Mucosa of rectum (tissue), 2 donors: ENCODE measurements around the gene RPL39L.

Experiments used
- H3K27ac ChIP-seq, 2 donors: one replicate each; pipeline ENCODE4 v1.7.0; 2013; ENCODE audit warnings: inconsistent platforms in 2 of 2, low read depth in 2 of 2, low read length in 2 of 2
- H3K27me3 ChIP-seq, 2 donors: one replicate each; pipeline ENCODE4 v1.7.0; 2013; ENCODE audit warnings: low read length in 2 of 2; ENCODE audit not compliant: control insufficient read depth in 2 of 2, insufficient read depth in 2 of 2
- H3K36me3 ChIP-seq, 2 donors: one replicate each; pipeline ENCODE4 v1.7.0; 2013; ENCODE audit warnings: low read length in 2 of 2; ENCODE audit not compliant: control insufficient read depth in 2 of 2, insufficient read depth in 2 of 2
- H3K4me1 ChIP-seq, 2 donors: one replicate each; pipeline ENCODE4 v1.7.0; 2013; ENCODE audit warnings: low read length in 2 of 2, mild to moderate bottlenecking in 1 of 2; ENCODE audit not compliant: control insufficient read depth in 2 of 2, insufficient read depth in 2 of 2
- H3K4me3 ChIP-seq, 2 donors: one replicate each; pipeline ENCODE4 v1.7.0; 2013; ENCODE audit warnings: low read length in 2 of 2
- H3K9ac ChIP-seq, 2 donors: one replicate each; pipeline ENCODE4 v1.7.0; 2013; ENCODE audit warnings: low read length in 2 of 2, low read depth in 1 of 2, mild to moderate bottlenecking in 1 of 2
- H3K9me3 ChIP-seq, 2 donors: one replicate each; pipeline ENCODE4 v1.7.0; 2013; ENCODE audit warnings: low read length in 2 of 2; ENCODE audit not compliant: control insufficient read depth in 2 of 2
- donor health status: healthy.
- donor health status: Normal muscosa, but diverticular disease.

RPL39L gene

DNA sequence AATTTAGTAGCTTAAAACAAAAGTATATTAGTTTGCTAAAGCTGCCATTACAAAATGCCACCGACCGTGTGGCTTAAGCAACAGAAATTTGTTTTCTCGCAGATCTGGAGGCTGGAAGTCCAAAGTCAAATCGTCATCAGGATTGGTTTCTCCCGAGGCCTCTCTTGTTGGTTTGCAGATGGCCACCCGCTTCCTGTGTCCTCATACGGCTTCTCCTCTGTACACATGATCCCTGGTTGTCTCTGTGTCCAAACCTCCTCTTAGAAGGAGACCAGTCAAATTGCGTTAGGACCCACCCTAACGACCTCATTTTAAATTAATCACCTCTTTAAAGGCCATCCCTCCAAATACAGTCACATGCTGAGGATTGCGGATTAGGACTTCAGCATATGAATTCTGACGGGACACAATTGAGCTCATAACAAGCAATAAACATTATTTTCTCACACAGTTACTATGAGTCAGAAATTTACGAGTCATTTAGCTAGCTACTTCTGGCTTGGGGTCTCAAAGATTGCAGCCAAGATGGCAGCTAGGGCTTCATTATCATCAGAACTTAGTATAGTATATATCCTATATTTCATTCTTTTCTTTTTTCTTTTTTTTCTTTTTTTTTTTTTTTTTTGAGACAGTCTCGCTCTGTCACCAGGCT, 58.4 kb downstream of the RPL39L start:
- Histone ChIP-seq H3K4me3 (no peak overlapping the region), H3K4me1 (no peaks in the 10 kb centered on the region), H3K27me3 (no peaks in the 10 kb centered on the region), H3K9me3 (no peaks in the 10 kb centered on the region), H3K9ac (no peak overlapping the region), H3K27ac (no peak overlapping the region), H3K36me3 (peaks cover 8 to 19% of the 10 kb centered on the region in 2 donors)

DNA sequence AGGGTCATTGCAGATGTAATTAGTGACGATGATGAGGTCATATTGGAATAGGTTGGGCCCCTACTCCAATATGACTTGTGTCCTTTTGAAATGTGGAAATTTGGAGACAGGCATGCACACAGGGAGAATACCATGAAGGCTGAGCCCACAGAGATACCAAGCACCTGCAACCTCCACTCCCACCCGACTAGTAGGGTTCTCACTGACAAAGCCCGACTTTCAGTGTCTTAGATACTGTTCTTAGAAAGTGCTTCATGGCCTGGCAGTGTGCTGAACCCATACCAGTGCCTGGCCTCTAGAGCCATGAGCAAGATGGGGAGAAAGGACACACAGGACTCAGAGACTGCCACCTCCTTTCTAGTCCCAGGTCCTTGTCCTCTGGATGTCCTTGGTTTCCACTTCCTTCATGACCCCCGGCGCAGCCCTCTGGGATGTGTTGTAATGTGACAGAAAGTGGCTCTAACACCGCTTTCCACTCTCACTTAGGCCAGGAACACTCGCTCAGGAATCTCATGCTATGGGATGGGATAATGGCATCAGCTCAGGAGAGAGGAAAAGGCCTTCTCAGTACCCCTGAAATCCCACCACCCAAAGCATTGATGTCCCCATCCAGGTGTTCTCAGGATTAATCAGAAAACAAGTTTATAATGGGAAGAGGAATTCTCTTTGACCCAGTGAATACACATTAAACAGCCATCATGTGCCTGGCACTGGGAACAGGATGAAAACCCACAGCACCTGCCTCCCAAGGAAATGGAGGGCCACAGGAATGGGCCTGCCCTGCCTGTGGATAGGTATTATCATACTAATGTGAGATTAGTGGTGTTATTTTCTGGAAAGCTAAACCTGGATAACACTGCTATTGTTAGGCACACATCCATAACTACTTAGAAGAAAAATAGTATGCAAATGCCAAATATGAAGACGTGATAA, 59.9 kb downstream of the RPL39L start:
- Histone ChIP-seq H3K9ac (no peak overlapping the region), H3K27ac (no peak overlapping the region), H3K9me3 (no peaks in the 10 kb centered on the region), H3K27me3 (no peaks in the 10 kb centered on the region), H3K4me1 (no peaks in the 10 kb centered on the region), H3K36me3 (peaks cover 14 to 34% of the 10 kb centered on the region in 2 donors), H3K4me3 (no peak overlapping the region)

DNA sequence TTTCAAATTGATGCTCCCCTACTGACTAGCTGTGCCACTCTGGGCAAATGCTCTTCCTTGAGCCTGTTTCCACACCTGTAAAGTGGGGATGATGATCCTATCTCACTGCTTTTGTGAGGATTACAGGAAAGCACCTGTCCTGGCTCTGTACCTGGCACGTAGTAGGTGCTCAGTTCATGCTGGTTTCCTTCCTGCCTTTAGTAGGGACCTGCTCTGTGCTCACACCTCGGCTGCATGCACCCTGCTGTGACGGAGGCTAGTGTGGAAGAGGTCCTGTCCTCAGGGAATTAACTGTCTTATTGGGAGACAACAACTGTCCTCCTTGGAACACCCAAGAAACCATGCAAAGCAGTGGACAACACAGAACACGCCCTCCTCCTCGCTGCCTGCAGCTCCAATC, 61.8 kb downstream of the RPL39L start:
- Histone ChIP-seq H3K27me3 (no peaks in the 10 kb centered on the region), H3K9me3 (no peaks in the 10 kb centered on the region), H3K27ac (no peak overlapping the region), H3K9ac (no peak overlapping the region), H3K4me3 (no peak overlapping the region), H3K4me1 (no peaks in the 10 kb centered on the region), H3K36me3 (peaks cover 21 to 47% of the 10 kb centered on the region in 2 donors)

DNA sequence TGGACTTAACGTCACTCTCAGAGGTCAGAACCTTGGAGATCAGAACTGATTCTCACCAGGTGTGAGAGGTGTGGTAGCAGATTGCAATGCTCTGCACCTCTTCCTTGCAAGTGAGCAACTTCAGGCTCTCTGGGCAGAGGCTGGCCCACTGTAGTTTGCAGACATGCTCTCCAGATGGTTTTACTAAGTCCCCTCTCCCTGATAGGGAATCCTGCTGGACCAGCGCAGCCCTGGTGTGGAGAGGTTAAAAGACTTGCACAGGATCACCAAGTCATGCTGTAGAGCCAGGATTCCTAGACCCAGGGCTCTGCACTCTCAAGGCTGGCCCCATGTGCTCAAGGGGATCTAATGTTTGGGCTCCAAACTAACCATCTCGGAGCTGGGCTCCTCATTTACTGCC, 62.2 kb downstream of the RPL39L start:
- no peak overlapping the region for H3K27ac ChIP-seq
- no peak overlapping the region for H3K9ac ChIP-seq
- H3K4me3 ChIP-seq = no peak overlapping the region
- no peaks in the 10 kb centered on the region for H3K9me3 ChIP-seq
- no peaks in the 10 kb centered on the region for H3K27me3 ChIP-seq
- peaks cover 21 to 50% of the 10 kb centered on the region in 2 donors for H3K36me3 ChIP-seq
- H3K4me1 ChIP-seq = no peaks in the 10 kb centered on the region

DNA sequence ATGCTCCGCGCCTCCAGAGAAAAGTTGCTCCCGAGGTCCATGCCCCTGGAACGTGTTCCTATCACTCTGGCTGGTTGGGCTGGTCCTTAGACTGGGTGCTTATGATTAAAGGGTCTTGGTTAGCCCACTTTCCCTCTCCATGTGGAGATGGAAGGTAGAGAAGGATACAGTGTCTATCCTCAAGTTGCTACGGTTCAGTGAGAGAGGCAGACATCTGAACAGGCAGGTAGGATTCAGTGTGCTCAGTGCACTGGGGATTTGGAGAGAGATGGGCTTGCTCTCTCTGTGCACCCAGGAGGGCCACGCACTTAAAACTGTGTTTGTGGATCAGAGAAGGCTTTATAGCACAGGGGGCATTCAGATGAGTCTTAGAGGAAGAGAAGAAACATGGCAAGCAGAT, 63.0 kb downstream of the RPL39L start:
- H3K9me3 ChIP-seq = no peaks in the 10 kb centered on the region
- H3K4me3 ChIP-seq = no peak overlapping the region
- no peaks in the 10 kb centered on the region for H3K4me1 ChIP-seq
- H3K27ac ChIP-seq = no peak overlapping the region
- no peak overlapping the region for H3K9ac ChIP-seq
- H3K36me3 ChIP-seq = peaks cover 21 to 51% of the 10 kb centered on the region in 2 donors
- no peaks in the 10 kb centered on the region for H3K27me3 ChIP-seq

DNA sequence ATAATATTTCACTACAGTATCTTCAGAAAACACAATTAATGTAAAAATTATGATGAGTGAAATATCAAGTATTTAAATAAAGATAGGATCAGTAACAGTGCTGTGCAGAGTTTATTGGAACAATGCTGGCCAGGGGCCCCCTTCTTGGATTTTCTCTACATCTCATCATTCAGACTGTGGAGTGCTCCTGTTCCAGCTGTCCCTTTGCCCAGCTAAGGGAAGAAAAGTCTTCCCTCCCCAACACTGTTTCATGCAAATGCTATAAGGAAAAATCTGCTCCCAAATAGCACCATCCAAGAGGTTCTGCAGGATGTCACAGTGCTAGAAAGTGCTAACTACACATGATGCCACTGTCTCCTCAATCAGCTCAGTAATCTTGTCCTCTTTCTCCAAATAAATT, 64.5 kb downstream of the RPL39L start:
- H3K36me3 ChIP-seq = peaks cover 27 to 61% of the 10 kb centered on the region in 2 donors
- H3K4me1 ChIP-seq = no peaks in the 10 kb centered on the region
- H3K9ac ChIP-seq = no peak overlapping the region
- H3K9me3 ChIP-seq = no peaks in the 10 kb centered on the region
- no peak overlapping the region for H3K27ac ChIP-seq
- H3K27me3 ChIP-seq = no peaks in the 10 kb centered on the region
- no peak overlapping the region for H3K4me3 ChIP-seq

DNA sequence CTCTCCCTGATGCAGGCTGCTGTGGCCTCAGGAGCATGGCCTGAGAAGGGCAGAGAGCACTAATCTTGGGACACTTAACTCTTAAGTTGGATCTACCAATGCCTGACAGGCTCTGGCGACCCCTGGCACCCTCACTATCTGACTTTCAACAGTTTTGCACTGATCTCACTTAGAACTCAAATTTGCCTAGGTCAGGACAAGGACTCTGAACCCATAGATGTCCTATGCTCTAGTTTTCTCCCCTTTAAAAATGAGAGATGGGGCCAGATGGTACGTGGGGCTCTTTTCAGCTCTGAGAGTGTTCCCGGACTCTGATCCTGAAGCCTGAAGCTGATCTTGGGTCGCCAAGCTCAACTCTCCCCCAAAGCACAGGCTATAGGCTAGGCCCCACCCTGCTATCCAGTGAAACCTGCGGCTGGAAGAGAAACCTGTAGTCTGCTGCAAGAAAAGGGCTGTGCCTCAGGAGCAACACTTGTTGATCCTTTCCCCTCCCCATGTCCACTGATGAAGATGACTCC, 65.7 kb downstream of the RPL39L start:
- H3K36me3 ChIP-seq = peaks cover 30 to 62% of the 10 kb centered on the region in 2 donors
- H3K4me1 ChIP-seq = no peaks in the 10 kb centered on the region
- H3K9me3 ChIP-seq = no peaks in the 10 kb centered on the region
- H3K9ac ChIP-seq = no peak overlapping the region
- H3K4me3 ChIP-seq = no peak overlapping the region
- H3K27me3 ChIP-seq = no peaks in the 10 kb centered on the region
- H3K27ac ChIP-seq = no peak overlapping the region

DNA sequence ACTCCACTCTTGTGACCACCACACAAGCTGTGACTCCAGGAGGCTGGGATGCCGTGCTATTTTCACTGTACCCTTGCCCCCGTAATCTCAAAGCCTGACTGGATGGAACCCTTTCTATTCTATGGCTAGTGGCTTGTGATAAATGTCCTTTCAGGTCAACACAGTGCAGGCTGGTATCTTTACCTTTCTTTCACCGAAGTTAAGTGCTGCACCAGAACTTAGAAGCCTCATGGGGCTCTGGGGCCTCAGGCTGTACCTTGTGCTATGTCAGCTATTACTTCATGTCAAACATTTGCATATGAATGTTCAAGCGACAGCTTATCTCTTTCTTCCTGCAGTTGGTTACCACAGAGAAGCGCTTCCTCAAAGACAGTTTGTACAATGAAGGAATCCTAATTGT, 66.8 kb downstream of the RPL39L start:
- Histone ChIP-seq H3K36me3 (peaks cover 24 to 58% of the 10 kb centered on the region in 2 donors), H3K27ac (no peak overlapping the region), H3K9me3 (no peaks in the 10 kb centered on the region), H3K27me3 (no peaks in the 10 kb centered on the region), H3K9ac (no peak overlapping the region), H3K4me3 (no peak overlapping the region), H3K4me1 (no peaks in the 10 kb centered on the region)

DNA sequence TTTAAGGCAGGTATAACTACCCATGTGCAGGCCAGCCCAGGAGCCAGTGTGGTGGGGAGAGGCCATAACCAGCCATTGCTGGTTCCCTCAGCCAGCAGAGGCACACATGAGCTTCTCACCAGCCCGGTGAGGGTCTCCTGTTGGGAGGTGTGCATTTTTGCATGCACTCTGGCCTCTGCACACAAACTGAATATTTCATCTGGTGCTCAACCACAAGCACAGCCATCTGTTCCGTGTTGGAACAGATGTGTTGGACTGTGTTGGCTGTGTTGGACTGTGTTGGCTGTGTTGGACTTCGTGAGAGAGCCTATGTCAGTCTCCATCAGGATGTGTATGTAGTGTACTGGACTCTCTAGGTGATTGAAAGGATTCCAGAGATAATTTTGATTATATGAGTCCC, 67.2 kb downstream of the RPL39L start:
- Histone ChIP-seq H3K27ac (peak overlapping the region in 1 of 2 donors; percentile 6), H3K4me3 (no peak overlapping the region), H3K9me3 (no peaks in the 10 kb centered on the region), H3K36me3 (peaks cover 22 to 54% of the 10 kb centered on the region in 2 donors), H3K9ac (no peak overlapping the region), H3K27me3 (no peaks in the 10 kb centered on the region), H3K4me1 (no peaks in the 10 kb centered on the region)
